H9 (cell line): Measurements from ENCODE around the gene GRIK4. TPM values are rescaled to one million over a fixed set of nuclear protein-coding genes. Genes with fewer than 3 reads are reported as not detected.

Source experiments
- DNase-seq: peaks from one replicate; pipeline ENCODE4 v3.0.0-alpha.2; 2017
- H2AFZ ChIP-seq: one replicate; pipeline ENCODE4 v1.6.1; 2013; ENCODE audit warnings: mild to moderate bottlenecking, low read length, control low read depth, moderate library complexity
- H2AK5ac ChIP-seq: 2 replicates; pipeline ENCODE4 v1.6.1; 2013; ENCODE audit warnings: low read length, control low read depth, mixed read lengths; ENCODE audit not compliant: insufficient read length
- H2BK120ac ChIP-seq: one replicate; pipeline ENCODE4 v1.6.1; 2013; ENCODE audit warnings: low read depth, mild to moderate bottlenecking, low read length, control low read depth, inconsistent platforms; ENCODE audit not compliant: poor library complexity, severe bottlenecking
- H2BK12ac ChIP-seq: 2 replicates; pipeline ENCODE4 v1.6.1; 2013; ENCODE audit warnings: low read length, control low read depth, mixed read lengths, low read depth; ENCODE audit not compliant: insufficient read length
- H2BK15ac ChIP-seq: 2 replicates; pipeline ENCODE4 v1.6.1; 2013; ENCODE audit warnings: low read depth, low read length, control low read depth
- H2BK20ac ChIP-seq: one replicate; pipeline ENCODE4 v1.6.1; 2013; ENCODE audit warnings: low read depth, mild to moderate bottlenecking, low read length, control low read depth, inconsistent platforms; ENCODE audit not compliant: poor library complexity, severe bottlenecking
- H2BK5ac ChIP-seq: 2 replicates; pipeline ENCODE4 v1.6.1; 2013; ENCODE audit warnings: low read length, control low read depth, mixed read lengths; ENCODE audit not compliant: insufficient read length
- H3K14ac ChIP-seq: 2 replicates; pipeline ENCODE4 v1.6.1; 2013; ENCODE audit warnings: low read length, control low read depth; ENCODE audit not compliant: insufficient read depth
- H3K18ac ChIP-seq: 2 replicates; pipeline ENCODE4 v1.6.1; 2013; ENCODE audit warnings: low read depth, mild to moderate bottlenecking, mixed read lengths, low read length, control low read depth; ENCODE audit not compliant: insufficient read length
- H3K23ac ChIP-seq: 2 replicates; pipeline ENCODE4 v1.6.1; 2013; ENCODE audit warnings: low read length, control low read depth, mixed read lengths, low read depth; ENCODE audit not compliant: insufficient read length
- H3K23me2 ChIP-seq: 2 replicates; pipeline ENCODE4 v1.6.1; 2013; ENCODE audit warnings: low read depth, mild to moderate bottlenecking, mixed read lengths, low read length, control low read depth; ENCODE audit not compliant: insufficient read length, poor library complexity, severe bottlenecking
- H3K27ac ChIP-seq: 2 replicates; pipeline ENCODE4 v1.5.1; 2013; ENCODE audit warnings: low read length, control low read depth, mixed read lengths, low read depth; ENCODE audit not compliant: insufficient read length
- H3K27me3 ChIP-seq: 2 replicates; pipeline ENCODE4 v1.6.1; 2013; ENCODE audit warnings: low read length, control low read depth, inconsistent platforms; ENCODE audit not compliant: insufficient read depth
- H3K4ac ChIP-seq: 2 replicates; pipeline ENCODE4 v1.6.1; 2013; ENCODE audit warnings: low read depth, mild to moderate bottlenecking, control low read depth, inconsistent platforms, low read length, moderate library complexity
- H3K4me1 ChIP-seq: 2 replicates; pipeline ENCODE4 v1.6.1; 2013; ENCODE audit warnings: low read length, control low read depth, inconsistent platforms; ENCODE audit not compliant: insufficient read depth
- H3K4me2 ChIP-seq: 2 replicates; pipeline ENCODE4 v1.6.1; 2013; ENCODE audit warnings: low read length, control low read depth, mixed read lengths; ENCODE audit not compliant: insufficient read length, insufficient read depth
- H3K56ac ChIP-seq: 2 replicates; pipeline ENCODE4 v1.6.1; 2013; ENCODE audit warnings: low read depth, mild to moderate bottlenecking, mixed read lengths, low read length, control low read depth; ENCODE audit not compliant: insufficient read length
- H3K79me1 ChIP-seq: 2 replicates; pipeline ENCODE4 v1.6.1; 2013; ENCODE audit warnings: low read depth, mild to moderate bottlenecking, moderate library complexity, low read length, control low read depth, inconsistent platforms; ENCODE audit not compliant: insufficient read depth, poor library complexity, severe bottlenecking
- H3K79me2 ChIP-seq: 2 replicates; pipeline ENCODE4 v1.6.1; 2013; ENCODE audit warnings: low read length, control low read depth, inconsistent platforms; ENCODE audit not compliant: insufficient read depth
- H3K9ac ChIP-seq: 2 replicates; pipeline ENCODE4 v1.6.1; 2013; ENCODE audit warnings: low read length, control low read depth, mixed read lengths; ENCODE audit not compliant: insufficient read length; ENCODE audit errors: extremely low read depth
- H3K9me3 ChIP-seq: one replicate; pipeline ENCODE4 v1.6.1; 2013; ENCODE audit warnings: low read depth, low read length, inconsistent platforms; ENCODE audit not compliant: control insufficient read depth
- H3T11ph ChIP-seq: one replicate; pipeline ENCODE4 v1.6.1; 2013; ENCODE audit warnings: mild to moderate bottlenecking, low read length, control low read depth, inconsistent platforms
- H4K20me1 ChIP-seq: one replicate; pipeline ENCODE4 v1.6.1; 2013; ENCODE audit not compliant: control insufficient read depth, insufficient read length, insufficient read depth
- H4K5ac ChIP-seq: 2 replicates; pipeline ENCODE4 v1.6.1; 2013; ENCODE audit warnings: low read depth, mild to moderate bottlenecking, mixed read lengths, low read length, control low read depth; ENCODE audit not compliant: insufficient read length
- H4K8ac ChIP-seq: replicated peaks from 2 replicates; pipeline ENCODE4 v1.6.1; 2013; ENCODE audit warnings: low read length, control low read depth, mixed read lengths, low read depth; ENCODE audit not compliant: insufficient read length
- H4K91ac ChIP-seq: 2 replicates; pipeline ENCODE4 v1.6.1; 2013; ENCODE audit warnings: low read depth, mild to moderate bottlenecking, moderate library complexity, mixed read lengths, low read length, control low read depth; ENCODE audit not compliant: insufficient read length
- H3K27ac Mint-ChIP-seq, 3 experiments: 2 replicates in 2 of 3; 3 replicates in 1 of 3; pipeline ENCODE4 v1.8.0; 2020 to 2021; ENCODE audit warnings: mixed read lengths in 3 of 3, mild to moderate bottlenecking in 1 of 3, moderate library complexity in 1 of 3
- H3K27me3 Mint-ChIP-seq: 2 replicates; pipeline ENCODE4 v1.8.0; 2021; ENCODE audit warnings: low read depth, mild to moderate bottlenecking, moderate library complexity, mixed read lengths
- H3K36me3 Mint-ChIP-seq, 3 experiments: 2 replicates in 2 of 3; 3 replicates in 1 of 3; pipeline ENCODE4 v1.8.0; 2020 to 2021; ENCODE audit warnings: low read depth in 3 of 3, mixed read lengths in 3 of 3; ENCODE audit not compliant: insufficient read depth in 1 of 3
- H3K4me1 Mint-ChIP-seq, 2 experiments: 2 replicates each; pipeline ENCODE4 v1.8.0; 2020; ENCODE audit warnings: mixed read lengths in 2 of 2
- H3K4me3 Mint-ChIP-seq, 2 experiments: 2 replicates in 1 of 2; 3 replicates in 1 of 2; pipeline ENCODE4 v1.8.0; 2020 to 2021; ENCODE audit warnings: mild to moderate bottlenecking in 2 of 2, mixed read lengths in 2 of 2, moderate library complexity in 1 of 2
- H3K9me3 Mint-ChIP-seq, 2 experiments: 2 replicates in 1 of 2; 3 replicates in 1 of 2; pipeline ENCODE4 v1.8.0; 2020; ENCODE audit warnings: mild to moderate bottlenecking in 2 of 2, mixed read lengths in 2 of 2, moderate library complexity in 1 of 2
- CTCF ChIP-seq: fragments of 200-600 bp; sonication (generic); conservative IDR thresholded peaks from 3 replicates; pipeline ENCODE4 v1.8.0; 2021; ENCODE audit warnings: antibody characterized with exemption, mild to moderate bottlenecking
- WGBS: extraction: QIAGEN DNeasy Blood & Tissue Kit; methylation state at CpG from one replicate; pipeline ENCODE4 v1.1.7; 2013; ENCODE audit warnings: missing lambda C conversion rate, low lambda C conversion rate, mixed read lengths; ENCODE audit not compliant: insufficient read length; ENCODE audit errors: extremely low coverage; 5-methylcytosine and 5-hydroxymethylcytosine counted together
- total RNA-seq: library from RNA; stranded (reverse); gene quantifications from 2 replicates; pipeline ENCODE4 v1.2.1, GENCODE V29; 2021

Gene GRIK4
- total RNA-seq, 1 experiment from 2014 or later: 2.3 TPM

- no peak for DNase-seq
- no peak overlapping the region for H3K18ac ChIP-seq
Measured at GRCh38 chr11:120471994-120472393, 39.6 kb upstream of the GRIK4 start.

More at GRCh38 chr11:120471994-120472393, 39.6 kb upstream of the GRIK4 start:
- H2BK20ac ChIP-seq: no peak overlapping the region
- H3K9ac ChIP-seq: no peak overlapping the region
- no peaks in the 10 kb centered on the region for H4K20me1 ChIP-seq
- no peak overlapping the region for H2AFZ ChIP-seq
- no peak overlapping the region for H3T11ph ChIP-seq
- H3K9me3 ChIP-seq: no peaks in the 10 kb centered on the region
- no peak overlapping the region for H3K27ac ChIP-seq
- H4K91ac ChIP-seq: no peak overlapping the region
- no peak overlapping the region for H3K27ac Mint-ChIP-seq
- no peaks in the 10 kb centered on the region for H3K4me1 ChIP-seq
- H3K23ac ChIP-seq: no peak overlapping the region
- H2AK5ac ChIP-seq: no peak overlapping the region
- no peak overlapping the region for H2BK12ac ChIP-seq
- H2BK15ac ChIP-seq: no peak overlapping the region
- H3K79me2 ChIP-seq: no peaks in the 10 kb centered on the region
- no CpG with 5 or more reads among the region's 3 CpGs for WGBS
- H3K14ac ChIP-seq: no peak overlapping the region
- H2BK5ac ChIP-seq: no peak overlapping the region
- no peak overlapping the region for H3K56ac ChIP-seq
- no peaks in the 10 kb centered on the region for H3K9me3 Mint-ChIP-seq
- no peak overlapping the region for H4K5ac ChIP-seq
- peaks cover 7 to 52% (median 48%) of the 10 kb centered on the region in 3 experiments; a peak in 6 of 7 replicates for H3K36me3 Mint-ChIP-seq
- H3K4me1 Mint-ChIP-seq: no peaks in the 10 kb centered on the region
- no peak for TF ChIP-seq CTCF
- no peaks in the 10 kb centered on the region for H3K79me1 ChIP-seq
- H3K27me3 Mint-ChIP-seq: no peaks in the 10 kb centered on the region
- H3K23me2 ChIP-seq: no peaks in the 10 kb centered on the region
- no peak overlapping the region for H2BK120ac ChIP-seq
- H3K4me3 Mint-ChIP-seq: no peak overlapping the region
- H4K8ac ChIP-seq: no peak overlapping the region
- no peaks in the 10 kb centered on the region for H3K27me3 ChIP-seq
- no peak overlapping the region for H3K4me2 ChIP-seq
- H3K4ac ChIP-seq: no peak overlapping the region
